MCF 10A (cell line): ENCODE data around the gene TEDC2. TPM values are rescaled to one million over a fixed set of nuclear protein-coding genes. Genes with fewer than 3 reads are reported as not detected.

Experiments
- BruUV-seq: library from RNA; stranded (reverse); fragments of 400-500 nt; replicated peaks from 2 replicates; lab custom pipeline; 2021; lab: Mats Ljungman, UMichigan
- CTCF ChIA-PET: fragments of 300-600 bp; sonication (Branson Sonifier 250); formaldehyde crosslinking; extraction: SDS; loops from one replicate; lab custom pipeline; 2021; ENCODE audit warnings: antibody characterized with exemption, inconsistent platforms; lab: Yijun Ruan, JAX
- POLR2A ChIA-PET: fragments of 300-600, 350-650 bp; sonication (Branson Sonifier 250); formaldehyde crosslinking; extraction: SDS; loops from one replicate; lab custom pipeline; 2020; ENCODE audit warnings: antibody characterized with exemption, inconsistent platforms; lab: Yijun Ruan, JAX
- DNase-seq: peaks from one replicate; pipeline ENCODE4 v3.0.0-alpha.2; 2018; ENCODE audit not compliant: unreplicated experiment
- H3K27ac Mint-ChIP-seq: one replicate; pipeline ENCODE4 v1.8.0; 2022; ENCODE audit warnings: mild to moderate bottlenecking, low read depth, mixed read lengths; ENCODE audit not compliant: unreplicated experiment
- H3K27me3 Mint-ChIP-seq: one replicate; pipeline ENCODE4 v1.8.0; 2022; ENCODE audit warnings: mixed read lengths; ENCODE audit not compliant: insufficient read depth, unreplicated experiment
- H3K36me3 Mint-ChIP-seq: one replicate; pipeline ENCODE4 v1.8.0; 2022; ENCODE audit warnings: mild to moderate bottlenecking, moderate library complexity, mixed read lengths; ENCODE audit not compliant: insufficient read depth, unreplicated experiment
- H3K4me1 Mint-ChIP-seq: one replicate; pipeline ENCODE4 v1.8.0; 2022; ENCODE audit warnings: mixed read lengths; ENCODE audit not compliant: insufficient read depth, unreplicated experiment
- H3K4me3 Mint-ChIP-seq: one replicate; pipeline ENCODE4 v1.8.0; 2022; ENCODE audit warnings: mild to moderate bottlenecking, moderate library complexity, mixed read lengths; ENCODE audit not compliant: unreplicated experiment
- H3K9me3 Mint-ChIP-seq: one replicate; pipeline ENCODE4 v1.8.0; 2022; ENCODE audit warnings: mixed read lengths; ENCODE audit not compliant: unreplicated experiment
- CTCF ChIP-seq: fragments of 200-600 bp; IDR thresholded peaks from one replicate; pipeline ENCODE4 v1.8.0; 2022; ENCODE audit warnings: antibody characterized with exemption, mild to moderate bottlenecking; ENCODE audit not compliant: unreplicated experiment
- intact Hi-C: fragments of 100-400 bp; cut with micrococcal nuclease; formaldehyde crosslinking; loops from 2 replicates; pipeline ENCODE4 v1.14.1; 2022
- total RNA-seq: library from RNA; stranded (reverse); gene quantifications from 2 replicates; pipeline ENCODE4 v1.2.3, GENCODE V29; 2022

TEDC2 gene
- total RNA-seq, 1 experiment from 2014 or later: 6.9 TPM

- H3K36me3 Mint-ChIP-seq: no peaks in the 10 kb centered on the region
- BruUV-seq: no TSS peak
- DNase-seq: no peak
- POLR2A ChIA-PET: no interaction called here
- no peak overlapping the region for H3K27ac Mint-ChIP-seq
- H3K4me3 Mint-ChIP-seq: no peak overlapping the region
- no peaks in the 10 kb centered on the region for H3K9me3 Mint-ChIP-seq
- no peak for TF ChIP-seq CTCF
- intact Hi-C loops: no loop called here
- peaks cover 20% of the 10 kb centered on the region for H3K4me1 Mint-ChIP-seq
- CTCF ChIA-PET: interaction anchor here (0.5 kb wide), 1 partner anchor 44 kb away, joined by 3 read pairs; no protein-coding TSS in a partner anchor
- no peaks in the 10 kb centered on the region for H3K27me3 Mint-ChIP-seq
These were observed 34.0 kb upstream of the TEDC2 start for GRCh38 chr16:2425825-2426430.

GRCh38 chr16:2426941-2427361 lies 33.0 kb upstream of the TEDC2 start:
- Mint-ChIP-seq H3K9me3 (no peaks in the 10 kb centered on the region), H3K4me3 (no peak overlapping the region), H3K27me3 (no peaks in the 10 kb centered on the region), H3K36me3 (no peaks in the 10 kb centered on the region), H3K4me1 (peaks cover 20% of the 10 kb centered on the region), H3K27ac (no peak overlapping the region)
- DNase-seq: peak; percentile 85
- BruUV-seq: no TSS peak
- intact Hi-C loops: no loop called here
- ChIA-PET POLR2A (interaction anchor here (0.6 kb wide), 1 partner anchor 176 kb away, joined by 4 read pairs; no protein-coding TSS in a partner anchor), CTCF (no interaction called here)
- TF ChIP-seq CTCF: no peak

GRCh38 chr16:2427526-2427925 lies 32.4 kb upstream of the TEDC2 start:
- ChIA-PET CTCF (interaction anchor here (0.6 kb wide), 1 partner anchor 69 kb away, joined by 3 read pairs; no protein-coding TSS in a partner anchor), POLR2A (interaction anchor here (0.6 kb wide), 1 partner anchor 176 kb away, joined by 4 read pairs; no protein-coding TSS in a partner anchor)
- H3K4me3 Mint-ChIP-seq: peak overlapping the region; percentile 86
- H3K36me3 Mint-ChIP-seq: no peaks in the 10 kb centered on the region
- intact Hi-C loops: no loop called here
- no peak for DNase-seq
- H3K9me3 Mint-ChIP-seq: no peaks in the 10 kb centered on the region
- no TSS peak for BruUV-seq
- peaks cover 20% of the 10 kb centered on the region for H3K4me1 Mint-ChIP-seq
- no peak for TF ChIP-seq CTCF
- no peaks in the 10 kb centered on the region for H3K27me3 Mint-ChIP-seq
- no peak overlapping the region for H3K27ac Mint-ChIP-seq

- BruUV-seq: TSS peak; percentile 51
- Mint-ChIP-seq H3K27me3 (no peaks in the 10 kb centered on the region), H3K36me3 (peaks cover 3% of the 10 kb centered on the region), H3K9me3 (no peaks in the 10 kb centered on the region), H3K4me1 (peaks cover 20% of the 10 kb centered on the region), H3K27ac (no peak overlapping the region), H3K4me3 (peak overlapping the region; percentile 86)
- CTCF ChIA-PET: interaction anchor here (0.5 kb wide), 1 partner anchor 10 kb away, joined by 3 read pairs; no protein-coding TSS in a partner anchor
- DNase-seq: no peak
- TF ChIP-seq CTCF: no peak
- intact Hi-C loops: no loop called here
- POLR2A ChIA-PET: interaction anchor here (1.8 kb wide), 1 partner anchor 159 kb away, joined by 8 read pairs; no protein-coding TSS in a partner anchor
These were observed 31.7 kb upstream of the TEDC2 start for GRCh38 chr16:2428051-2428783.
